Gastrocnemius medialis (tissue), 4 donors: ENCODE measurements around the gene AP3B1. TPM values are rescaled to one million over a fixed set of nuclear protein-coding genes. Genes with fewer than 3 reads are reported as not detected.

Source experiments
- ATAC-seq, 2 donors: fragments of 150-250 bp; one replicate each; pipeline ENCODE4 v1.9.1; 2016
- DNase-seq, 2 donors: peaks; one replicate each; pipeline ENCODE4 v3.0.0-alpha.2; 2019
- H3K27ac ChIP-seq, 4 donors: fragments of 200-600 bp; sonication (generic); 1 replicate in 1 of 4; 2 replicates in 3 of 4; pipeline ENCODE4 v1.5.1; 2016 to 2018; ENCODE audit warnings: mild to moderate bottlenecking in 2 of 4, moderate library complexity in 1 of 4
- H3K27me3 ChIP-seq, 3 donors: fragments of 200-600 bp; sonication (generic) in 2 of 3; 1 replicate in 1 of 3; 2 replicates in 2 of 3; pipeline versions ENCODE4 v1.5.1 to v1.6.0; 2016 to 2019; ENCODE audit warnings: mild to moderate bottlenecking in 1 of 3, moderate library complexity in 1 of 3
- H3K36me3 ChIP-seq, 2 donors: fragments of 200-600 bp; sonication (generic) in 1 of 2; one replicate each; pipeline ENCODE4 v1.5.1; 2017 to 2018
- H3K4me1 ChIP-seq, 2 donors: fragments of 200-600 bp; sonication (generic) in 1 of 2; one replicate each; pipeline ENCODE4 v1.5.1; 2016 to 2017; ENCODE audit warnings: mild to moderate bottlenecking in 2 of 2
- H3K4me3 ChIP-seq, 4 donors: fragments of 200-600 bp; sonication (generic) in 3 of 4; 1 replicate in 1 of 4; 2 replicates in 3 of 4; pipeline ENCODE4 v1.5.1; 2016 to 2019; ENCODE audit warnings: mild to moderate bottlenecking in 2 of 4
- H3K9me3 ChIP-seq, 3 donors: fragments of 200-600 bp; sonication (generic) in 2 of 3; 1 replicate in 1 of 3; 2 replicates in 2 of 3; pipeline ENCODE4 v1.5.1; 2016 to 2019
- POLR2A ChIP-seq, 2 donors: fragments of 450-650 bp; IDR thresholded peaks; one replicate each; pipeline ENCODE4 v1.6.1; 2017; ENCODE audit warnings: antibody characterized with exemption in 2 of 2, mild to moderate bottlenecking in 2 of 2, moderate library complexity in 2 of 2
- in situ Hi-C, 4 donors: fragments of 200-750 bp; cut with MboI; loops; one replicate each; pipeline versions ENCODE4 v1.15.0 to v1.8.0; 2017; ENCODE audit warnings: low sequenced_read_pairs in 4 of 4
- intact Hi-C: fragments of 100-400 bp; cut with DNase I; formaldehyde crosslinking; loops from one replicate; pipeline ENCODE4 v1.15.1; 2023; ENCODE audit warnings: low total_unique reads
- total RNA-seq, 4 donors: library from RNA; depleted of rRNA; stranded (reverse); fragments of >200 nt; gene quantifications; one replicate each; pipeline versions ENCODE4 v1.1.0 to v1.2.3, GENCODE V29; 2016
- TF ChIP-seq, protein P1 (sequence below), 5 experiments: fragments of 450-650 bp in 3 of 5; fragments of 200-600 bp in 2 of 5; sonication (generic) in 2 of 5; IDR thresholded peaks in 4 of 5; conservative IDR thresholded peaks in 1 of 5; 1 replicate in 4 of 5; 2 replicates in 1 of 5; pipeline ENCODE4 v1.5.1; 2016 to 2019; ENCODE audit warnings: antibody characterized with exemption in 5 of 5, mild to moderate bottlenecking in 3 of 5, moderate library complexity in 3 of 5

The AP3B1 gene
- total RNA-seq, 4 donors from 2014 or later = 17.9 to 26.0 (median 22.6) TPM

GRCh38 chr5:77995793-77996409 is 298.6 kb downstream of the AP3B1 start:
- H3K27me3 ChIP-seq = no peaks in the 10 kb centered on the region
- no peaks in the 10 kb centered on the region for H3K9me3 ChIP-seq
- ATAC-seq = no peak
- in situ Hi-C loops = no loop called here
- TF ChIP-seq, protein P1, sequence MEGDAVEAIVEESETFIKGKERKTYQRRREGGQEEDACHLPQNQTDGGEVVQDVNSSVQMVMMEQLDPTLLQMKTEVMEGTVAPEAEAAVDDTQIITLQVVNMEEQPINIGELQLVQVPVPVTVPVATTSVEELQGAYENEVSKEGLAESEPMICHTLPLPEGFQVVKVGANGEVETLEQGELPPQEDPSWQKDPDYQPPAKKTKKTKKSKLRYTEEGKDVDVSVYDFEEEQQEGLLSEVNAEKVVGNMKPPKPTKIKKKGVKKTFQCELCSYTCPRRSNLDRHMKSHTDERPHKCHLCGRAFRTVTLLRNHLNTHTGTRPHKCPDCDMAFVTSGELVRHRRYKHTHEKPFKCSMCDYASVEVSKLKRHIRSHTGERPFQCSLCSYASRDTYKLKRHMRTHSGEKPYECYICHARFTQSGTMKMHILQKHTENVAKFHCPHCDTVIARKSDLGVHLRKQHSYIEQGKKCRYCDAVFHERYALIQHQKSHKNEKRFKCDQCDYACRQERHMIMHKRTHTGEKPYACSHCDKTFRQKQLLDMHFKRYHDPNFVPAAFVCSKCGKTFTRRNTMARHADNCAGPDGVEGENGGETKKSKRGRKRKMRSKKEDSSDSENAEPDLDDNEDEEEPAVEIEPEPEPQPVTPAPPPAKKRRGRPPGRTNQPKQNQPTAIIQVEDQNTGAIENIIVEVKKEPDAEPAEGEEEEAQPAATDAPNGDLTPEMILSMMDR (IDR thresholded peaks at IDR 0.05 in 4 of 5, conservative IDR thresholded peaks at IDR 0.05 in 1 of 5) = no peak
- TF ChIP-seq POLR2A (IDR thresholded peaks at IDR 0.05) = no peak
- no peak overlapping the region for H3K4me3 ChIP-seq
- intact Hi-C loops = no loop called here
- peaks cover 16 to 17% of the 10 kb centered on the region in 2 donors for H3K4me1 ChIP-seq
- H3K36me3 ChIP-seq = no peaks in the 10 kb centered on the region
- no peak for DNase-seq
- H3K27ac ChIP-seq = no peak overlapping the region

DNA sequence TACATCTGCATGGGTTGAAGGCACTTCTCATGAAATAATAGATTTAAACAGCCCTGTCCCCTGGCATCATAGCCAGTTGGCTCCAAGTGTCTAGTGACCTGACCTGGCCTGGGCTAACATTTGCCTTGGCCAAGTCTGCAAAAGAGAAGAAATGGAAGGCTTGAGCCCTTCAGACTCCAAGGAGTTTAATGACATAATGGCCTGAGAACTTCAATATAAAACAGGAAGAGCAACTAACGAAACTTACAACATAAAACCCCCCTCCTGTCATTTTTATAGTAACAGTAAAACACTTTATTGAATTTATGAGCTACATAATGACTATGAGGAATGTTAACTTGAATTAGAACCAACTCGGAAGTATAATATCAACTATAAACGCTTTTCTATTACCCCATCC is 299.6 kb downstream of the AP3B1 start:
- no peaks in the 10 kb centered on the region for H3K27me3 ChIP-seq
- no peak overlapping the region for H3K4me3 ChIP-seq
- H3K4me1 ChIP-seq = peaks cover 16 to 17% of the 10 kb centered on the region in 2 donors
- no peak overlapping the region for H3K27ac ChIP-seq
- intact Hi-C loops = no loop called here
- no peak for TF ChIP-seq POLR2A (IDR thresholded peaks at IDR 0.05)
- TF ChIP-seq, protein P1 (IDR thresholded peaks at IDR 0.05 in 4 of 5, conservative IDR thresholded peaks at IDR 0.05 in 1 of 5) = no peak
- ATAC-seq (no peak), DNase-seq (no peak)
- H3K9me3 ChIP-seq = no peaks in the 10 kb centered on the region
- in situ Hi-C loops = no loop called here
- H3K36me3 ChIP-seq = no peaks in the 10 kb centered on the region

GRCh38 chr5:77993855-77994318 is 300.6 kb downstream of the AP3B1 start:
- Histone ChIP-seq H3K4me3 (no peak overlapping the region), H3K36me3 (no peaks in the 10 kb centered on the region), H3K27me3 (no peaks in the 10 kb centered on the region), H3K4me1 (peaks cover 16 to 17% of the 10 kb centered on the region in 2 donors), H3K9me3 (no peaks in the 10 kb centered on the region), H3K27ac (no peak overlapping the region)
- TF ChIP-seq, protein P1 (IDR thresholded peaks at IDR 0.05 in 4 of 5, conservative IDR thresholded peaks at IDR 0.05 in 1 of 5) = no peak
- no peak for TF ChIP-seq POLR2A (IDR thresholded peaks at IDR 0.05)
- DNase-seq (no peak), ATAC-seq (no peak)
- intact Hi-C loops (no loop called here), in situ Hi-C loops (no loop called here)

DNA sequence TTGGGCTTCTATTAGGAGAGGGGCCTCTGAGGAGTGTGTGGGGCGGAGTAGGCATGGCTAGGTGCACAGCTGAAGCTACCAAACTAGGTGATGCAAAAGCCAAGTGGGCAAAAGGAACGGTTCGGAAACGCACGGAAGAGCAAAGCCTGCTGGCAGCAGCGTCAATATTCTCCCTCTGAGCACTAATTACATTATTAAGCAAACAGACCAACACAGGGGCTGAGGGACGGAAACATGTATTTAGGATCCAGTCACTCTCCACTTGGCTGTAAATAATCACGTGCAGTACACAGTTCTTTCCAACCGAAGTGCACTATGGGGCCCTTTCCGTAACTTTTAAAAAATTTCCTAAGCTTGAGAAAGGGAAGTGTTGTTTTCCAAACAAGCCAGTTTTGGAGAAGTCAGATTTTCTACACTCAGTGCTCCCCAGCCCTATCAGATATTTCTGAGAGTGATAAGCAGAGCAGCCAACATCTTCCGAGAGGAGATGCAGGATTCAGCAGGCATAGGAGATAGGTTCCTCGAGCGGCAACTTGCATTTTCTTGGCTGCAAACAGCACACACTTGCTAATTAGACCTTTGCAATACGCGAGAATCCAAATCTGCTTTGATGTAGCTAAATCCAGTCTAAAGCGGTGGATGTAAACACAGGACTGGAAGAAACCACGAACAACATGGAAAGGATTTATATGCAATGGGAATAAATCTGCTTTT is 301.2 kb downstream of the AP3B1 start:
- in situ Hi-C loops = no loop called here
- H3K36me3 ChIP-seq = no peaks in the 10 kb centered on the region
- DNase-seq = no peak
- no peak overlapping the region for H3K27ac ChIP-seq
- intact Hi-C loops = no loop called here
- peaks cover 16 to 17% of the 10 kb centered on the region in 2 donors for H3K4me1 ChIP-seq
- H3K27me3 ChIP-seq = no peaks in the 10 kb centered on the region
- no peak overlapping the region for H3K4me3 ChIP-seq
- H3K9me3 ChIP-seq = no peaks in the 10 kb centered on the region
- TF ChIP-seq, protein P1 (IDR thresholded peaks at IDR 0.05 in 4 of 5, conservative IDR thresholded peaks at IDR 0.05 in 1 of 5) = no peak
- TF ChIP-seq POLR2A (IDR thresholded peaks at IDR 0.05) = no peak
- no peak for ATAC-seq
